Chondrocyte (in vitro differentiated cells): ENCODE results near the gene EIF4G3. TPM values are rescaled to one million over a fixed set of nuclear protein-coding genes. Genes with fewer than 3 reads are reported as not detected.
"Not testable (repeated sequence)": the region's sequence is repeated elsewhere in the genome, so short reads cannot be mapped to it uniquely, and the experiment has no call there.

Experiments used
- DNase-seq: peaks from one replicate; pipeline ENCODE4 v3.0.0; 2021; ENCODE audit warnings: mixed read lengths, low spot score
- H3K27ac Mint-ChIP-seq: one replicate; pipeline ENCODE4 v1.8.0; 2021; ENCODE audit warnings: mild to moderate bottlenecking, moderate library complexity, mixed read lengths; ENCODE audit not compliant: unreplicated experiment
- H3K27me3 Mint-ChIP-seq: 2 replicates; pipeline ENCODE4 v1.8.0; 2021; ENCODE audit warnings: low read depth, mixed read lengths
- H3K36me3 Mint-ChIP-seq: 2 replicates; pipeline ENCODE4 v1.8.0; 2021; ENCODE audit warnings: low read depth, mixed read lengths
- H3K4me1 Mint-ChIP-seq: 2 replicates; pipeline ENCODE4 v1.8.0; 2021; ENCODE audit warnings: low read depth, mild to moderate bottlenecking, mixed read lengths
- H3K4me3 Mint-ChIP-seq: one replicate; pipeline ENCODE4 v1.8.0; 2021; ENCODE audit warnings: mild to moderate bottlenecking, moderate library complexity, mixed read lengths; ENCODE audit not compliant: unreplicated experiment
- H3K9me3 Mint-ChIP-seq: 2 replicates; pipeline ENCODE4 v1.8.0; 2021; ENCODE audit warnings: low read depth, mixed read lengths
- total RNA-seq: library from RNA; stranded (reverse); gene quantifications from 3 replicates; pipeline ENCODE4 v1.2.1, GENCODE V29; 2021
- TF ChIP-seq, protein P1 (sequence below): fragments of 200-600 bp; sonication (generic); IDR thresholded peaks from 2 replicates; pipeline ENCODE4 v1.5.0; 2021; ENCODE audit warnings: antibody characterized with exemption, mild to moderate bottlenecking, moderate library complexity

The EIF4G3 gene
- total RNA-seq, 1 donor from 2014 or later = 56.6 TPM

DNA sequence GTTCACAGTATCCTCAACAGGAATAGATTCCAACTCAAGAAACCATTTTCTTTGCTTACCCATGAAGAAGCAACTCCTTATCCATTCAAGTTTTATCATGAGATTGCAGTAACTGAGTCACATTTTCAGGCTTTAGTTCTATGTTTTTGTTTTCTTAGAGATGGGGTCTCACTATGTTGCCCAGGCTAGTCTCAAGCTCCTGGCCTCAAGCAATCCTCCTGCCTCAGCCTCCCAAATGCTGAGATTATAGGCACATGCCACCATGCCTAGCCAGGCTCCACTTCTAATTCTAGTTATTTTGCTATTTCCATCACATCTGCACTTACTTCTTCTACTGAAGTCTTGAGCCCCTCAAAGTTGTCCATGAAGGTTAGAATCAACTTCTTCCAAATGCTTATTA, 246.3 kb downstream of the EIF4G3 start:
- peaks cover 22% of the 10 kb centered on the region for H3K36me3 Mint-ChIP-seq
- H3K4me3 Mint-ChIP-seq = no peak overlapping the region
- H3K4me1 Mint-ChIP-seq = peaks cover 11% of the 10 kb centered on the region
- TF ChIP-seq, protein P1, sequence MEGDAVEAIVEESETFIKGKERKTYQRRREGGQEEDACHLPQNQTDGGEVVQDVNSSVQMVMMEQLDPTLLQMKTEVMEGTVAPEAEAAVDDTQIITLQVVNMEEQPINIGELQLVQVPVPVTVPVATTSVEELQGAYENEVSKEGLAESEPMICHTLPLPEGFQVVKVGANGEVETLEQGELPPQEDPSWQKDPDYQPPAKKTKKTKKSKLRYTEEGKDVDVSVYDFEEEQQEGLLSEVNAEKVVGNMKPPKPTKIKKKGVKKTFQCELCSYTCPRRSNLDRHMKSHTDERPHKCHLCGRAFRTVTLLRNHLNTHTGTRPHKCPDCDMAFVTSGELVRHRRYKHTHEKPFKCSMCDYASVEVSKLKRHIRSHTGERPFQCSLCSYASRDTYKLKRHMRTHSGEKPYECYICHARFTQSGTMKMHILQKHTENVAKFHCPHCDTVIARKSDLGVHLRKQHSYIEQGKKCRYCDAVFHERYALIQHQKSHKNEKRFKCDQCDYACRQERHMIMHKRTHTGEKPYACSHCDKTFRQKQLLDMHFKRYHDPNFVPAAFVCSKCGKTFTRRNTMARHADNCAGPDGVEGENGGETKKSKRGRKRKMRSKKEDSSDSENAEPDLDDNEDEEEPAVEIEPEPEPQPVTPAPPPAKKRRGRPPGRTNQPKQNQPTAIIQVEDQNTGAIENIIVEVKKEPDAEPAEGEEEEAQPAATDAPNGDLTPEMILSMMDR = no peak
- no peak for DNase-seq
- no peak overlapping the region for H3K27ac Mint-ChIP-seq
- no peaks in the 10 kb centered on the region for H3K9me3 Mint-ChIP-seq
- H3K27me3 Mint-ChIP-seq = no peaks in the 10 kb centered on the region

DNA sequence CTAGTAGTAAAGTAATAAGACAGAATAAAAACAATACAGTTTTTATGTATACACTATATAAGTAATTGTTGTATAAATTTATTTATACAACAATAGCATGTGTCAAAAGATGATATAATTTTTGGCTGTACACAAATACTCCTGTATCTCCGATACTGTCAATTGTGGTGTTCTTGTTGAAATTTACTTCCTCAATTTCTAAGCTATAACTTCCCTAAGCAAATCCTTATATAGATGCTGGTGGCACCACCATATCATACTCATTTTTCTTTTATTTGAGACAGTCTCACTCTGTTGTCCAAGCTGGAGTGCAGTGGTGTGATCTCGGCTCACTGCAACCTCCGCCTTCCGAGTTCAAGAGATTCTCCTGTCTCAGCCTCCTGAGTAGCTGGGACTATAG, 248.6 kb downstream of the EIF4G3 start:
- TF ChIP-seq, protein P1 = no peak
- Mint-ChIP-seq H3K4me1 (no peaks in the 10 kb centered on the region), H3K4me3 (no peak overlapping the region), H3K27me3 (no peaks in the 10 kb centered on the region), H3K9me3 (no peaks in the 10 kb centered on the region), H3K27ac (no peak overlapping the region), H3K36me3 (peaks cover 22% of the 10 kb centered on the region)
- DNase-seq = no peak

DNA sequence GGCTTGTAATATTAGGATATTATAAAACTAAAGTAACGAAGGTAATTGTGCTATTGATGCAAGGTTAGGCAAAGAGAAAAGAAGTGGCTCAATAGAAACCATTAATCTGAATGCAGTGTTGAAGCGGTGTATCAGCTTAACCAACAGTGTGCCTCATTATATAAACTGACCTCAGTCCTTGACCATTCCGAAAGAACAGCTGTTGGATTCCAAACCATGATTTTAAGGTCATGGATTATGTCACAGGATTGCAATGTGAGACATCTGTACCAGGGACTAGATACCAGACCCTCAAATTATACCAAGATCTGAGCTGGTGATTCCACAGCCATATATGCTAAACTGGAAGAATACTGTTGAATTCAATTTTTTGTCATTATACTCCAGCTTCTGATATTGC, 255.4 kb downstream of the EIF4G3 start:
- Mint-ChIP-seq H3K4me3 (no peak overlapping the region), H3K27ac (no peak overlapping the region), H3K9me3 (no peaks in the 10 kb centered on the region), H3K27me3 (no peaks in the 10 kb centered on the region), H3K36me3 (no peaks in the 10 kb centered on the region), H3K4me1 (no peaks in the 10 kb centered on the region)
- DNase-seq = no peak
- TF ChIP-seq, protein P1 = no peak

DNA sequence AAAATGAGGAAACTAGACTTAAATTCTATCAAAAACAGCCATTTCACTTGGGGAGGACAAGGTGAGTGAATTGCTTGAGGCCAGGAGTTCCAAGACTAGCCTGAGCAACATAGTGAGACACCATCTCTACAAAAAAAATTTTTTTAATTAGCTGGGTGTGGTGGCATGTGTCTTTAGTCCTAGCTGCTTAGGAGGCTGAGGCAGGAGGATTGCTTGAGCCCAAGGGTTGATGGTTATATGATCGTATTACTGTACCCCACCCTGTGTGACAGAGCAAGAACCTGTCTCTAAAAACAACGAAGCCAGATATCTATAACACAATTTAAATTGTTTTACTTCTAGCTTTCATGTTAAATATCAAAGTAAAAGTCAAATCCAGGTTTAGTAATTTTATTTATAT, 263.5 kb downstream of the EIF4G3 start:
- H3K4me3 Mint-ChIP-seq = no peak overlapping the region
- TF ChIP-seq, protein P1 = no peak
- no peak overlapping the region for H3K27ac Mint-ChIP-seq
- peaks cover 4% of the 10 kb centered on the region for H3K36me3 Mint-ChIP-seq
- DNase-seq = no peak
- no peaks in the 10 kb centered on the region for H3K9me3 Mint-ChIP-seq
- H3K27me3 Mint-ChIP-seq = no peaks in the 10 kb centered on the region
- H3K4me1 Mint-ChIP-seq = no peaks in the 10 kb centered on the region

DNA sequence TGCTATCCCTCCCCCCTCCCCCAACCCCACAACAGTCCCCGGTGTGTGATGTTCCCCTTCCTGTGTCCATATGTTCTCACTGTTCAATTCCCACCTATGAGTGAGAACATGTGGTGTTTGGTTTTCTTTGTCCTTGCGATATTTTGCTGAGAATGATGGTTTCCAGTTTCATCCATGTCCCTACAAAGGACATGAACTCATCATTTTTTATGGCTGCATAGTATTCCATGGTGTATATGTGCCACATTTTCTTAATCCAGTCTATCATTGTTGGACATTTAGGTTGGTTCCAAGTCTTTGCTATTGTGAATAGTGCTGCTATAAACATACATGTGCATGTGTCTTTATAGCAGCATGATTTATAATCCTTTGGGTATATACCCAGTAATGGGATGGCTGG, 269.2 kb downstream of the EIF4G3 start:
- not testable (repeated sequence) for H3K4me1 Mint-ChIP-seq, H3K27me3 Mint-ChIP-seq, H3K9me3 Mint-ChIP-seq, H3K4me3 Mint-ChIP-seq, H3K36me3 Mint-ChIP-seq, H3K27ac Mint-ChIP-seq, DNase-seq

DNA sequence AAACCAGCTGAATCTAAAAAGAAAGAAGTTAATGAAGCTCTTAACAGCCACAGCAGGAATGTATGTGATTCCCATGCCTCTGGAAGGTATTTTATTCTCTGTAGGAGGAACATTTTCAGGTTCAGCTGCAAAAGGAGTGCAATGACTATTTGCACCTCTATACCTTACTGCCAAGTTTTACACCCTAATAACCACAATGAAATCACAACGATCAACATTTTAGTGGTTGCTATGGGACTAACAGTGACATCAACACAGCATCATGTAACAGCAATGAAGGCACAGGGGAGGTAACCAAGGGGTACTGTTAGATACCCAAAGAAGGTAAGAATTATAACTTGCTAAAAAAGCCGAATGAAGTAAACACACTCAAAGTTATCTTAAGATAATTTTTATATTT, 273.3 kb downstream of the EIF4G3 start:
- peaks cover 9% of the 10 kb centered on the region for H3K4me1 Mint-ChIP-seq
- peaks cover 4% of the 10 kb centered on the region for H3K36me3 Mint-ChIP-seq
- H3K27me3 Mint-ChIP-seq = no peaks in the 10 kb centered on the region
- DNase-seq = no peak
- H3K4me3 Mint-ChIP-seq = no peak overlapping the region
- no peak overlapping the region for H3K27ac Mint-ChIP-seq
- TF ChIP-seq, protein P1 = no peak
- no peaks in the 10 kb centered on the region for H3K9me3 Mint-ChIP-seq
